GM18502 (cell line): ENCODE measurements around the gene TRIM50.

ENCODE experiments used
- ATAC-seq: cut with Tn5 transposase; IDR thresholded peaks from one replicate; pipeline ENCODE4 v1.9.1; 2021; ENCODE audit warnings: mild to moderate bottlenecking; ENCODE audit not compliant: unreplicated experiment, poor library complexity

The TRIM50 gene

GRCh38 chr7:73266719-73267368 is 61.0 kb downstream of the TRIM50 start:
- ATAC-seq, result peak; percentile 86
